HepG2 (cell line): ENCODE data around the gene ENPP7.

Experiments
- EP300 ChIP-seq, 3 experiments: sonication (generic) in 1 of 3; formaldehyde crosslinking in 1 of 3; IDR thresholded peaks; 2 replicates each; pipeline versions ENCODE4 v1.5.1 to v1.6.1; 2011 to 2020; ENCODE audit warnings: low read depth in 2 of 3, low read length in 2 of 3, borderline replicate concordance in 1 of 3, improper control_type of control experiment in 1 of 3, mild to moderate bottlenecking in 1 of 3, missing genetic modification reagents in 1 of 3, moderate library complexity in 1 of 3
- HOXA5 ChIP-seq: sonication (generic); formaldehyde crosslinking; IDR thresholded peaks from 2 replicates; pipeline ENCODE4 v1.4.0; 2020; ENCODE audit warnings: missing genetic modification reagents
- KDM3A ChIP-seq: IDR thresholded peaks from 2 replicates; pipeline ENCODE4 v1.6.1; 2018; ENCODE audit warnings: low read depth, missing compliant biosample characterization
- MXD4 ChIP-seq: IDR thresholded peaks from 2 replicates; pipeline ENCODE4 v1.6.1; 2016; ENCODE audit warnings: mild to moderate bottlenecking, missing biosample characterization, missing genetic modification reagents
- POLR2A ChIP-seq, 2 experiments: IDR thresholded peaks; 2 replicates each; pipeline ENCODE4 v1.6.1; 2011; ENCODE audit warnings: low read depth in 2 of 2, low read length in 2 of 2, mild to moderate bottlenecking in 1 of 2, moderate library complexity in 1 of 2; ENCODE audit not compliant: insufficient read depth in 1 of 2
- ZNF350 ChIP-seq: sonication (generic); formaldehyde crosslinking; IDR thresholded peaks from 2 replicates; pipeline ENCODE4 v1.4.0; 2020; ENCODE audit warnings: mild to moderate bottlenecking, low read depth, missing genetic modification reagents, borderline replicate concordance
- ZNF431 ChIP-seq: sonication (generic); formaldehyde crosslinking; IDR thresholded peaks from 2 replicates; pipeline ENCODE4 v1.9.0; 2022; ENCODE audit warnings: missing genetic modification reagents, low read depth, mild to moderate bottlenecking, borderline replicate concordance
- ZNF552 ChIP-seq: sonication (generic); formaldehyde crosslinking; IDR thresholded peaks from 2 replicates; pipeline ENCODE4 v1.9.0; 2022; ENCODE audit warnings: missing genetic modification reagents, mild to moderate bottlenecking, borderline replicate concordance
- ZNF773 ChIP-seq: sonication (generic); formaldehyde crosslinking; IDR thresholded peaks from 2 replicates; pipeline ENCODE4 v1.4.0; 2020; ENCODE audit warnings: missing genetic modification reagents, borderline replicate concordance
- TF ChIP-seq, protein P1 (sequence below): sonication (generic); formaldehyde crosslinking; IDR thresholded peaks from 2 replicates; pipeline ENCODE4 v1.8.0; 2022; ENCODE audit warnings: mild to moderate bottlenecking, missing genetic modification reagents; ENCODE audit not compliant: insufficient replicate concordance
- TF ChIP-seq, protein P2 (sequence below): sonication (generic); formaldehyde crosslinking; IDR thresholded peaks from 2 replicates; pipeline ENCODE4 v1.5.0; 2020; ENCODE audit warnings: missing genetic modification reagents
- TF ChIP-seq, protein P3 (sequence below): sonication (generic); formaldehyde crosslinking; IDR thresholded peaks from 2 replicates; pipeline ENCODE4 v1.5.0; 2020; ENCODE audit warnings: mild to moderate bottlenecking, missing genetic modification reagents, moderate library complexity
- TF ChIP-seq, protein P4 (sequence below): fragments of 450-650 bp; IDR thresholded peaks from 2 replicates; pipeline ENCODE4 v1.6.1; 2017; ENCODE audit warnings: mild to moderate bottlenecking
- TF ChIP-seq, protein P5 (sequence below): sonication (generic); formaldehyde crosslinking; IDR thresholded peaks from 2 replicates; pipeline ENCODE4 v1.4.0; 2020; ENCODE audit warnings: missing genetic modification reagents

DNA sequence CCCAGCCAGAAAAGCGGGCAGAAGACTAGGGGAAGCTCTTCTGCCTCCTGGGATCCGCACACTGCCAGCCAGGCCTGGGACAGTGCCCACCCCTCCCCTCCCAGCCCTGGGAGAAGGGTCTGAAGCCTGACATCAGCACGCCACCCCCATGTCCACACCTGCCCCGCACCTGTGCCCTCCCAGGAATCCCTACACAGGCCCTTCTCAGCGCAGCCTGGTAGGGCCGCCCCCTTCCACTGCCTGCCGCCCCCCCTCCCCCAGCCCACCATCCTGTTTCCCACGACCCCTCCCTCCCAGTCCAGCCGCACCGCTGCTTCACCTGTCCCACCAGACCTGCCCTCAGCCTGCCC, 10.6 kb downstream of the ENPP7 start:
- TF ChIP-seq ZNF350 (CRISPR knock-in tag) = no peak
- no peak for TF ChIP-seq ZNF431 (CRISPR knock-in tag)
- TF ChIP-seq ZNF552 (CRISPR knock-in tag) = no peak
- no peak for TF ChIP-seq ZNF773 (CRISPR knock-in tag)
- TF ChIP-seq, protein P1, sequence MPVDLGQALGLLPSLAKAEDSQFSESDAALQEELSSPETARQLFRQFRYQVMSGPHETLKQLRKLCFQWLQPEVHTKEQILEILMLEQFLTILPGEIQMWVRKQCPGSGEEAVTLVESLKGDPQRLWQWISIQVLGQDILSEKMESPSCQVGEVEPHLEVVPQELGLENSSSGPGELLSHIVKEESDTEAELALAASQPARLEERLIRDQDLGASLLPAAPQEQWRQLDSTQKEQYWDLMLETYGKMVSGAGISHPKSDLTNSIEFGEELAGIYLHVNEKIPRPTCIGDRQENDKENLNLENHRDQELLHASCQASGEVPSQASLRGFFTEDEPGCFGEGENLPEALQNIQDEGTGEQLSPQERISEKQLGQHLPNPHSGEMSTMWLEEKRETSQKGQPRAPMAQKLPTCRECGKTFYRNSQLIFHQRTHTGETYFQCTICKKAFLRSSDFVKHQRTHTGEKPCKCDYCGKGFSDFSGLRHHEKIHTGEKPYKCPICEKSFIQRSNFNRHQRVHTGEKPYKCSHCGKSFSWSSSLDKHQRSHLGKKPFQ (CRISPR knock-in tag) = no peak
- TF ChIP-seq KDM3A = no peak
- no peak for TF ChIP-seq MXD4 (CRISPR knock-in tag)
- TF ChIP-seq POLR2A (IDR thresholded peaks at IDR 0.05; ENCODE audit: insufficient read depth in 1 of 2, low read depth in 2 of 2, low read length in 2 of 2) = no peak
- TF ChIP-seq, protein P2, sequence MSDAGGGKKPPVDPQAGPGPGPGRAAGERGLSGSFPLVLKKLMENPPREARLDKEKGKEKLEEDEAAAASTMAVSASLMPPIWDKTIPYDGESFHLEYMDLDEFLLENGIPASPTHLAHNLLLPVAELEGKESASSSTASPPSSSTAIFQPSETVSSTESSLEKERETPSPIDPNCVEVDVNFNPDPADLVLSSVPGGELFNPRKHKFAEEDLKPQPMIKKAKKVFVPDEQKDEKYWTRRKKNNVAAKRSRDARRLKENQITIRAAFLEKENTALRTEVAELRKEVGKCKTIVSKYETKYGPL (CRISPR knock-in tag) = no peak
- TF ChIP-seq, protein P3, sequence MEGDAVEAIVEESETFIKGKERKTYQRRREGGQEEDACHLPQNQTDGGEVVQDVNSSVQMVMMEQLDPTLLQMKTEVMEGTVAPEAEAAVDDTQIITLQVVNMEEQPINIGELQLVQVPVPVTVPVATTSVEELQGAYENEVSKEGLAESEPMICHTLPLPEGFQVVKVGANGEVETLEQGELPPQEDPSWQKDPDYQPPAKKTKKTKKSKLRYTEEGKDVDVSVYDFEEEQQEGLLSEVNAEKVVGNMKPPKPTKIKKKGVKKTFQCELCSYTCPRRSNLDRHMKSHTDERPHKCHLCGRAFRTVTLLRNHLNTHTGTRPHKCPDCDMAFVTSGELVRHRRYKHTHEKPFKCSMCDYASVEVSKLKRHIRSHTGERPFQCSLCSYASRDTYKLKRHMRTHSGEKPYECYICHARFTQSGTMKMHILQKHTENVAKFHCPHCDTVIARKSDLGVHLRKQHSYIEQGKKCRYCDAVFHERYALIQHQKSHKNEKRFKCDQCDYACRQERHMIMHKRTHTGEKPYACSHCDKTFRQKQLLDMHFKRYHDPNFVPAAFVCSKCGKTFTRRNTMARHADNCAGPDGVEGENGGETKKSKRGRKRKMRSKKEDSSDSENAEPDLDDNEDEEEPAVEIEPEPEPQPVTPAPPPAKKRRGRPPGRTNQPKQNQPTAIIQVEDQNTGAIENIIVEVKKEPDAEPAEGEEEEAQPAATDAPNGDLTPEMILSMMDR (CRISPR knock-in tag) = no peak
- TF ChIP-seq, protein P4, sequence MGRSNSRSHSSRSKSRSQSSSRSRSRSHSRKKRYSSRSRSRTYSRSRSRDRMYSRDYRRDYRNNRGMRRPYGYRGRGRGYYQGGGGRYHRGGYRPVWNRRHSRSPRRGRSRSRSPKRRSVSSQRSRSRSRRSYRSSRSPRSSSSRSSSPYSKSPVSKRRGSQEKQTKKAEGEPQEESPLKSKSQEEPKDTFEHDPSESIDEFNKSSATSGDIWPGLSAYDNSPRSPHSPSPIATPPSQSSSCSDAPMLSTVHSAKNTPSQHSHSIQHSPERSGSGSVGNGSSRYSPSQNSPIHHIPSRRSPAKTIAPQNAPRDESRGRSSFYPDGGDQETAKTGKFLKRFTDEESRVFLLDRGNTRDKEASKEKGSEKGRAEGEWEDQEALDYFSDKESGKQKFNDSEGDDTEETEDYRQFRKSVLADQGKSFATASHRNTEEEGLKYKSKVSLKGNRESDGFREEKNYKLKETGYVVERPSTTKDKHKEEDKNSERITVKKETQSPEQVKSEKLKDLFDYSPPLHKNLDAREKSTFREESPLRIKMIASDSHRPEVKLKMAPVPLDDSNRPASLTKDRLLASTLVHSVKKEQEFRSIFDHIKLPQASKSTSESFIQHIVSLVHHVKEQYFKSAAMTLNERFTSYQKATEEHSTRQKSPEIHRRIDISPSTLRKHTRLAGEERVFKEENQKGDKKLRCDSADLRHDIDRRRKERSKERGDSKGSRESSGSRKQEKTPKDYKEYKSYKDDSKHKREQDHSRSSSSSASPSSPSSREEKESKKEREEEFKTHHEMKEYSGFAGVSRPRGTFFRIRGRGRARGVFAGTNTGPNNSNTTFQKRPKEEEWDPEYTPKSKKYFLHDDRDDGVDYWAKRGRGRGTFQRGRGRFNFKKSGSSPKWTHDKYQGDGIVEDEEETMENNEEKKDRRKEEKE = no peak
- TF ChIP-seq, protein P5, sequence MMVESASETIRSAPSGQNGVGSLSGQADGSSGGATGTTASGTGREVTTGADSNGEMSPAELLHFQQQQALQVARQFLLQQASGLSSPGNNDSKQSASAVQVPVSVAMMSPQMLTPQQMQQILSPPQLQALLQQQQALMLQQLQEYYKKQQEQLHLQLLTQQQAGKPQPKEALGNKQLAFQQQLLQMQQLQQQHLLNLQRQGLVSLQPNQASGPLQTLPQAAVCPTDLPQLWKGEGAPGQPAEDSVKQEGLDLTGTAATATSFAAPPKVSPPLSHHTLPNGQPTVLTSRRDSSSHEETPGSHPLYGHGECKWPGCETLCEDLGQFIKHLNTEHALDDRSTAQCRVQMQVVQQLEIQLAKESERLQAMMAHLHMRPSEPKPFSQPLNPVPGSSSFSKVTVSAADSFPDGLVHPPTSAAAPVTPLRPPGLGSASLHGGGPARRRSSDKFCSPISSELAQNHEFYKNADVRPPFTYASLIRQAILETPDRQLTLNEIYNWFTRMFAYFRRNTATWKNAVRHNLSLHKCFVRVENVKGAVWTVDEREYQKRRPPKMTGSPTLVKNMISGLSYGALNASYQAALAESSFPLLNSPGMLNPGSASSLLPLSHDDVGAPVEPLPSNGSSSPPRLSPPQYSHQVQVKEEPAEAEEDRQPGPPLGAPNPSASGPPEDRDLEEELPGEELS (CRISPR knock-in tag) = no peak
- no peak for TF ChIP-seq EP300 (IDR thresholded peaks at IDR 0.05; ENCODE audit: low read depth in 2 of 2, low read length in 2 of 2)
- no peak for TF ChIP-seq EP300 (CRISPR knock-in tag; IDR thresholded peaks at IDR 0.05; ENCODE audit: borderline replicate concordance)
- TF ChIP-seq HOXA5 = no peak
